ENCODE results near the gene CDH3. TPM values are rescaled to one million over a fixed set of nuclear protein-coding genes. Genes with fewer than 3 reads are reported as not detected.

Gene CDH3
- total and polyA plus RNA-seq, 2 of the 13 experiments (the other 11 are each of a cell fraction or from before 2014, with no cell fraction given): 0.11 TPM; not detected in 1

GRCh38 chr16:68739964-68740627 lies 95.0 kb downstream of the CDH3 start (continued):
- peak; percentile 35; the same call in 1 of the 2 replicates for TF ChIP-seq ZNF800 (CRISPR knock-in tag; IDR thresholded peaks at IDR 0.05)
- no peak for TF ChIP-seq SMAD9 (CRISPR knock-in tag; IDR thresholded peaks at IDR 0.05)
- TF ChIP-seq, protein P1, sequence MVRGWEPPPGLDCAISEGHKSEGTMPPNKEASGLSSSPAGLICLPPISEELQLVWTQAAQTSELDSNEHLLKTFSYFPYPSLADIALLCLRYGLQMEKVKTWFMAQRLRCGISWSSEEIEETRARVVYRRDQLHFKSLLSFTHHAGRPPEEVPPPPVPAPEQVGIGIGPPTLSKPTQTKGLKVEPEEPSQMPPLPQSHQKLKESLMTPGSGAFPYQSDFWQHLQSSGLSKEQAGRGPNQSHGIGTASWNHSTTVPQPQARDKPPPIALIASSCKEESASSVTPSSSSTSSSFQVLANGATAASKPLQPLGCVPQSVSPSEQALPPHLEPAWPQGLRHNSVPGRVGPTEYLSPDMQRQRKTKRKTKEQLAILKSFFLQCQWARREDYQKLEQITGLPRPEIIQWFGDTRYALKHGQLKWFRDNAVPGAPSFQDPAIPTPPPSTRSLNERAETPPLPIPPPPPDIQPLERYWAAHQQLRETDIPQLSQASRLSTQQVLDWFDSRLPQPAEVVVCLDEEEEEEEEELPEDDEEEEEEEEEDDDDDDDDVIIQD (CRISPR knock-in tag; IDR thresholded peaks at IDR 0.05; ENCODE audit: low read depth): peak; percentile 43; the same call in 1 of the 2 replicates
- no peak for TF ChIP-seq KLF13 (CRISPR knock-in tag; IDR thresholded peaks at IDR 0.05)
- TF ChIP-seq SSRP1 (CRISPR knock-in tag; IDR thresholded peaks at IDR 0.05): peak; percentile 82; the same call in 1 of the 2 replicates
- TF ChIP-seq ZNF143 (CRISPR knock-in tag; IDR thresholded peaks at IDR 0.05): peak; percentile 68
- no peak for TF ChIP-seq ZFP62 (CRISPR knock-in tag; IDR thresholded peaks at IDR 0.05)
- TF ChIP-seq MTA1 (CRISPR knock-in tag; IDR thresholded peaks at IDR 0.05; ENCODE audit: borderline replicate concordance): no peak
- 0 out of 2 replicates have a peak, but pooled peaks have one; percentile 57 for TF ChIP-seq KLF9 (CRISPR knock-in tag; IDR thresholded peaks at IDR 0.05; ENCODE audit: low read depth)
- TF ChIP-seq PHF8 (CRISPR knock-in tag; IDR thresholded peaks at IDR 0.05): no peak
- TF ChIP-seq SOX6 (IDR thresholded peaks at IDR 0.05): no peak
- peak; percentile 74 for TF ChIP-seq SOX6 (CRISPR knock-in tag; IDR thresholded peaks at IDR 0.05)
- peak; percentile 88 for TF ChIP-seq HNF4A (CRISPR knock-in tag; IDR thresholded peaks at IDR 0.05)
- TF ChIP-seq, protein P2, sequence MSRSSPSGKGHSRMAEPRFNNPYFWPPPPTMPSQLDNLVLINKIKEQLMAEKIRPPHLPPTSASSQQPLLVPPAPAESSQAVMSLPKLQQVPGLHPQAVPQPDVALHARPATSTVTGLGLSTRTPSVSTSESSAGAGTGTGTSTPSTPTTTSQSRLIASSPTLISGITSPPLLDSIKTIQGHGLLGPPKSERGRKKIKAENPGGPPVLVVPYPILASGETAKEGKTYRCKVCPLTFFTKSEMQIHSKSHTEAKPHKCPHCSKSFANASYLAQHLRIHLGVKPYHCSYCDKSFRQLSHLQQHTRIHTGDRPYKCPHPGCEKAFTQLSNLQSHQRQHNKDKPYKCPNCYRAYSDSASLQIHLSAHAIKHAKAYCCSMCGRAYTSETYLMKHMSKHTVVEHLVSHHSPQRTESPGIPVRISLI (CRISPR knock-in tag; IDR thresholded peaks at IDR 0.05; ENCODE audit: borderline replicate concordance): peak; percentile 97
- TF ChIP-seq ZNF609 (CRISPR knock-in tag; IDR thresholded peaks at IDR 0.05; ENCODE audit: borderline replicate concordance): peak; percentile 52; the same call in 1 of the 2 replicates
- TF ChIP-seq ZNF768 (CRISPR knock-in tag; IDR thresholded peaks at IDR 0.05): no peak
- TF ChIP-seq KDM4B (CRISPR knock-in tag; IDR thresholded peaks at IDR 0.05): 0 out of 2 replicates have a peak, but pooled peaks have one; percentile 85
- TF ChIP-seq KDM1A (CRISPR knock-in tag; IDR thresholded peaks at IDR 0.05): no peak
- no peak for TF ChIP-seq CC2D1A (CRISPR knock-in tag; IDR thresholded peaks at IDR 0.05)
- TF ChIP-seq EHMT2 (IDR thresholded peaks at IDR 0.05; ENCODE audit: borderline replicate concordance, low read depth, low read length): 0 out of 2 replicates have a peak, but pooled peaks have one; percentile 38
- no peak for TF ChIP-seq ONECUT2 (CRISPR knock-in tag; IDR thresholded peaks at IDR 0.05)
- TF ChIP-seq HMGA1 (CRISPR knock-in tag; conservative IDR thresholded peaks at IDR 0.05): no peak
- no peak for TF ChIP-seq EEA1 (CRISPR knock-in tag; IDR thresholded peaks at IDR 0.05; ENCODE audit: borderline replicate concordance)
